Hindlimb muscle (tissue), 1 donor: ENCODE results near the gene NEDD4. TPM values are rescaled to one million over a fixed set of nuclear protein-coding genes. Genes with fewer than 3 reads are reported as not detected.
A peak's percentile ranks its signal among the peaks of the same experiment; 100 is the strongest.
"Not testable (repeated sequence)": the region's sequence is repeated elsewhere in the genome, so short reads cannot be mapped to it uniquely, and the experiment has no call there.

Experiments
- DNase-seq: peaks from one replicate; pipeline ENCODE4 v3.0.0-alpha.2; 2013
- polyA plus RNA-seq: library from polyadenylated mRNA; unstranded; fragments of 120-200 nt; gene quantifications from one replicate; pipeline ENCODE4 v1.2.1, GENCODE V29; 2013; ENCODE audit not compliant: insufficient read length

The NEDD4 gene
- polyA plus RNA-seq, 1 donor: 9.0 TPM

- DNase-seq: not testable (repeated sequence)
Observed at GRCh38 chr15:56004281-56004680, 10.9 kb upstream of the NEDD4 start.

- DNase-seq: not testable (repeated sequence)
Observed at GRCh38 chr15:56003777-56004176, 10.4 kb upstream of the NEDD4 start.

- not testable (repeated sequence) for DNase-seq
Observed at GRCh38 chr15:56003277-56003676, 9.9 kb upstream of the NEDD4 start.

- no peak for DNase-seq
Observed at GRCh38 chr15:56001471-56002078, 8.2 kb upstream of the NEDD4 start.

- no peak for DNase-seq
Observed at GRCh38 chr15:55999658-56000057, 6.2 kb upstream of the NEDD4 start.

GRCh38 chr15:55998478-55998877 is 5.1 kb upstream of the NEDD4 start:
- no peak for DNase-seq

GRCh38 chr15:55993804-55994560 is 570 bp upstream of the NEDD4 start:
- DNase-seq: peak; percentile 50

- DNase-seq: no peak
Observed at GRCh38 chr15:55992769-55993110, 672 bp downstream of the NEDD4 start.

- no peak for DNase-seq
Observed at GRCh38 chr15:55991802-55992768, 1.3 kb downstream of the NEDD4 start.

GRCh38 chr15:55990998-55991397 is 2.4 kb downstream of the NEDD4 start:
- DNase-seq: no peak

GRCh38 chr15:55990516-55990915 is 2.9 kb downstream of the NEDD4 start:
- DNase-seq: no peak

GRCh38 chr15:55989383-55989782 is 4.0 kb downstream of the NEDD4 start:
- no peak for DNase-seq

- DNase-seq: no peak
Observed at GRCh38 chr15:55981582-55982249, 11.7 kb downstream of the NEDD4 start.

- DNase-seq: no peak
Observed at GRCh38 chr15:55980511-55980910, 12.9 kb downstream of the NEDD4 start.

- DNase-seq: no peak
Observed at GRCh38 chr15:55977231-55977630, 16.2 kb downstream of the NEDD4 start.

- DNase-seq: no peak
Observed at GRCh38 chr15:55970286-55970685, 23.1 kb downstream of the NEDD4 start.

GRCh38 chr15:55969582-55969981 is 23.8 kb downstream of the NEDD4 start:
- no peak for DNase-seq

- no peak for DNase-seq
Observed at GRCh38 chr15:55968923-55969322, 24.5 kb downstream of the NEDD4 start.

- no peak for DNase-seq
Observed at GRCh38 chr15:55965091-55965490, 28.3 kb downstream of the NEDD4 start.

GRCh38 chr15:55960946-55961345 is 32.5 kb downstream of the NEDD4 start:
- DNase-seq: no peak

GRCh38 chr15:55959744-55960447 is 33.5 kb downstream of the NEDD4 start:
- DNase-seq: no peak

- DNase-seq: no peak
Observed at GRCh38 chr15:55958349-55958748, 35.1 kb downstream of the NEDD4 start.
